MM.1S (cell line): ENCODE data around the gene SPRTN.

ENCODE experiments used
- DNase-seq: peaks from one replicate; pipeline ENCODE4 v3.0.0-alpha.2; 2015
- H2AFZ ChIP-seq: fragments of 300-600 bp; sonication (generic); 2 replicates; pipeline ENCODE4 v1.6.0; 2016; ENCODE audit warnings: antibody characterized with exemption, low read length
- H3F3A ChIP-seq: fragments of 300-600 bp; sonication (generic); 2 replicates; pipeline ENCODE4 v1.6.1; 2016; ENCODE audit warnings: mild to moderate bottlenecking, antibody characterized with exemption, low read length, moderate library complexity, mixed read lengths; ENCODE audit not compliant: insufficient read depth
- H3K27ac ChIP-seq: fragments of 300-600 bp; sonication (generic); 2 replicates; pipeline ENCODE4 v1.5.1; 2016; ENCODE audit warnings: mild to moderate bottlenecking, low read length
- H3K27me3 ChIP-seq: fragments of 300-600 bp; sonication (generic); replicated peaks from 2 replicates; pipeline ENCODE4 v1.6.0; 2016; ENCODE audit warnings: low read length; ENCODE audit not compliant: insufficient read depth
- H3K36me3 ChIP-seq: fragments of 300-600 bp; sonication (generic); replicated peaks from 2 replicates; pipeline ENCODE4 v1.6.1; 2016; ENCODE audit warnings: mild to moderate bottlenecking, low read length, mixed read lengths; ENCODE audit not compliant: insufficient read depth
- H3K4me1 ChIP-seq: fragments of 300-600 bp; sonication (generic); 2 replicates; pipeline ENCODE4 v1.6.1; 2016; ENCODE audit warnings: low read length, mixed read lengths
- H3K4me2 ChIP-seq: fragments of 300-600 bp; sonication (generic); 2 replicates; pipeline ENCODE4 v1.6.0; 2016; ENCODE audit warnings: low read depth, low read length
- H3K4me3 ChIP-seq: fragments of 300-600 bp; sonication (generic); 2 replicates; pipeline ENCODE4 v1.5.1; 2016; ENCODE audit warnings: low read length, mixed read lengths
- H3K79me2 ChIP-seq: fragments of 300-600 bp; sonication (generic); 2 replicates; pipeline ENCODE4 v1.6.1; 2016; ENCODE audit warnings: mixed run types, low read length, mixed read lengths
- H3K9ac ChIP-seq: fragments of 300-600 bp; sonication (generic); 2 replicates; pipeline ENCODE4 v1.6.1; 2016; ENCODE audit warnings: low read length, mixed read lengths
- H3K9me2 ChIP-seq: fragments of 300-600 bp; sonication (generic); replicated peaks from 2 replicates; pipeline ENCODE4 v1.6.1; 2016; ENCODE audit warnings: mild to moderate bottlenecking, low read length, mixed read lengths; ENCODE audit not compliant: insufficient read depth
- H3K9me3 ChIP-seq: fragments of 300-600 bp; sonication (generic); replicated peaks from 2 replicates; pipeline ENCODE4 v1.6.1; 2016; ENCODE audit warnings: mild to moderate bottlenecking, low read length, mixed read lengths; ENCODE audit not compliant: insufficient read depth
- H4K20me1 ChIP-seq: fragments of 300-600 bp; sonication (generic); 2 replicates; pipeline ENCODE4 v1.6.1; 2016; ENCODE audit warnings: mild to moderate bottlenecking, low read length, moderate library complexity, mixed read lengths; ENCODE audit not compliant: insufficient read depth
- CTCF ChIP-seq: fragments of 300-600 bp; sonication (generic); IDR thresholded peaks from 2 replicates; pipeline ENCODE4 v1.5.1; 2016; ENCODE audit warnings: antibody characterized with exemption, low read length, mixed read lengths
- EZH2 ChIP-seq: fragments of 300-600 bp; sonication (generic); optimal IDR thresholded peaks from 2 replicates; pipeline ENCODE3; 2017; ENCODE audit warnings: low read depth, mild to moderate bottlenecking, antibody characterized with exemption, low read length, mixed read lengths
- EZH2phosphoT487 ChIP-seq: fragments of 300-600 bp; sonication (generic); IDR thresholded peaks from 2 replicates; pipeline ENCODE4 v1.6.1; 2018; ENCODE audit warnings: antibody characterized with exemption, low read length

The SPRTN gene

GRCh38 chr1:231395998-231396390, 57.9 kb downstream of the SPRTN start:
- Histone ChIP-seq H4K20me1 (no peaks in the 10 kb centered on the region), H3K4me3 (no peak overlapping the region), H2AFZ (no peak overlapping the region), H3K4me2 (no peak overlapping the region), H3K36me3 (no peaks in the 10 kb centered on the region), H3K27me3 (no peaks in the 10 kb centered on the region), H3K9me3 (no peaks in the 10 kb centered on the region), H3K27ac (no peak overlapping the region), H3F3A (no peaks in the 10 kb centered on the region), H3K79me2 (peaks cover 63% of the 10 kb centered on the region), H3K4me1 (no peaks in the 10 kb centered on the region), H3K9me2 (no peaks in the 10 kb centered on the region), H3K9ac (no peak overlapping the region)
- TF ChIP-seq CTCF (no peak), EZH2 (no peak), EZH2phosphoT487 (no peak)
- DNase-seq = no peak

GRCh38 chr1:231396643-231397042, 58.5 kb downstream of the SPRTN start:
- H3K9me3 ChIP-seq = no peaks in the 10 kb centered on the region
- no peaks in the 10 kb centered on the region for H3K4me1 ChIP-seq
- H3K79me2 ChIP-seq = peaks cover 63% of the 10 kb centered on the region
- TF ChIP-seq EZH2 (no peak), EZH2phosphoT487 (no peak), CTCF (no peak)
- no peak overlapping the region for H2AFZ ChIP-seq
- no peaks in the 10 kb centered on the region for H3K36me3 ChIP-seq
- H3K4me3 ChIP-seq = no peak overlapping the region
- no peak overlapping the region for H3K27ac ChIP-seq
- H3K9me2 ChIP-seq = no peaks in the 10 kb centered on the region
- H3K27me3 ChIP-seq = no peaks in the 10 kb centered on the region
- H3K9ac ChIP-seq = no peak overlapping the region
- no peaks in the 10 kb centered on the region for H4K20me1 ChIP-seq
- H3F3A ChIP-seq = no peaks in the 10 kb centered on the region
- no peak overlapping the region for H3K4me2 ChIP-seq
- DNase-seq = no peak

GRCh38 chr1:231397886-231398671, 60.0 kb downstream of the SPRTN start:
- Histone ChIP-seq H3F3A (no peaks in the 10 kb centered on the region), H3K9ac (no peak overlapping the region), H3K4me2 (no peak overlapping the region), H2AFZ (no peak overlapping the region), H3K27me3 (no peaks in the 10 kb centered on the region), H3K9me2 (no peaks in the 10 kb centered on the region), H3K4me3 (no peak overlapping the region), H3K36me3 (no peaks in the 10 kb centered on the region), H3K9me3 (no peaks in the 10 kb centered on the region), H3K79me2 (peaks cover 57% of the 10 kb centered on the region), H4K20me1 (no peaks in the 10 kb centered on the region), H3K4me1 (no peaks in the 10 kb centered on the region), H3K27ac (no peak overlapping the region)
- TF ChIP-seq CTCF = no peak
- no peak for TF ChIP-seq EZH2phosphoT487
- TF ChIP-seq EZH2 = no peak
- DNase-seq = no peak
